HG03103 (cell line): ENCODE measurements around the gene EIF2A.
A peak's percentile ranks its signal among the peaks of the same experiment; 100 is the strongest.
"Not testable (repeated sequence)": the region's sequence is repeated elsewhere in the genome, so short reads cannot be mapped to it uniquely, and the experiment has no call there.

ENCODE experiments used
- ATAC-seq: cut with Tn5 transposase; IDR thresholded peaks from one replicate; pipeline ENCODE4 v1.9.1; 2021; ENCODE audit warnings: low read depth; ENCODE audit not compliant: unreplicated experiment

The EIF2A gene

GRCh38 chr3:150546226-150547044 lies at the start of gene EIF2A, which contains the start of gene SERP1:
TSS of gene EIF2A (plus strand) at chr3:150546787. CDS start at chr3:150546803, 16 bp downstream.
TSS of gene SERP1 (minus strand) at chr3:150546496. CDS start at chr3:150546135, 361 bp downstream.
- peak; percentile 88 for ATAC-seq

- no peak for ATAC-seq
These were observed 48.6 kb upstream of the EIF2A start for GRCh38 chr3:150497956-150498355.

GRCh38 chr3:150500960-150501359 lies 45.6 kb upstream of the EIF2A start:
- ATAC-seq = not testable (repeated sequence)

- ATAC-seq = no peak
These were observed 43.0 kb upstream of the EIF2A start for GRCh38 chr3:150503402-150504099.

- no peak for ATAC-seq
These were observed 42.1 kb upstream of the EIF2A start for GRCh38 chr3:150504483-150504882.

DNA sequence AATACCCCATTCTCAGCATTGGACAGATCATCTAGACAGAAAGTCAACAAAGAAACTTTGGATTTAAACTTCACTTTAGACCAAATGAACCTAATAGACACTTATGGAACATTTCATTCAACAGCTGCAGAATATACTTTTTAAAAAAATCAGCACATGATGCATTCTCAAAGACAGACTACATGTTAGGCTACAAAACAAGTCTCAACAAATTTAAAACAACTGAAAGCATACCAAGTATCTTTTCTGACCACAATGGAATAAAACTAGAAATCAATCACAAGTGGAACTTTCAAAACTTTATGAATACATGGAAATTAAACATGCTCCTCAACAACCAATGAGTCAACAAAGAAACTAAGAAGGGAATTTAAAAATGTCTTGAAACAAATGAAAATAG lies 38.2 kb upstream of the EIF2A start:
- no peak for ATAC-seq

- no peak for ATAC-seq
These were observed 36.8 kb upstream of the EIF2A start for GRCh38 chr3:150509780-150510179.

- ATAC-seq = no peak
These were observed 35.3 kb upstream of the EIF2A start for GRCh38 chr3:150511122-150511821.

DNA sequence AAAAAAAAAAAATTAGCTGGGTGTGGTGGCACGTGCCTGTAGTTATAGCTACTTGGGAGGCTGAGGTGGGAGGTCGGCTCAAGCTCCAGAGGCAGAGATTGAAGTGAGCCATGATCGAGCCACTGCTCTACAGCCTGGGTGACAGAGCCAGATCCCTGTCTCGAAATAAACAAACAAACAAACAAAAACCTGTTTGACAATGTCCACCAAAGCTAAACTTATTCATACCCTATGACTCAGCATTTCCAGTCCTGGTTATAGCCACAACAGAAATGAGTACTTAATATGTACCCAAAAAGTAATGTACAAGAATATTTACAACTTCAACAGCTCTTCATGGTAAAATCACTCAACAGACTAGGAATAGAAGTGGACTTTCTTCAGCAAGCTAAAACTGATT lies 31.4 kb upstream of the EIF2A start:
- no peak for ATAC-seq

DNA sequence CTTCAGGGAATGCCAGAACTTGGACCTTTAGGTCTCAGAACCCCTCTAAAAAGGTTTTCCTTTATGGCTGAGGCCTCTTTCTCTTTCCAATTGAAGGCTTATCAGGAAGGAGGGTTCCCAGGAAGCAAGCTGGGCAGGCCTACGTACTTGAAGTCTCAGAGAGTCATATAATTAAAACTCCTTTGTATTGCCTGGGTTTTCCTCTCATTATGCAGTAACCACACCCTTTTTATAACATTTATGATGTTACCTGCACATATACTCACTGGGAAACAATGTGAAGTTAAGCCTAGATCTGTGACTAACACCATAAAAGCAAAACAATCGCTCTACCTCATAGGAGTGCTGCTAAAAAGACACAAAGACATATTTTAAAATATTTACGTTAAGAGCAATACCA lies 27.6 kb upstream of the EIF2A start:
- no peak for ATAC-seq

DNA sequence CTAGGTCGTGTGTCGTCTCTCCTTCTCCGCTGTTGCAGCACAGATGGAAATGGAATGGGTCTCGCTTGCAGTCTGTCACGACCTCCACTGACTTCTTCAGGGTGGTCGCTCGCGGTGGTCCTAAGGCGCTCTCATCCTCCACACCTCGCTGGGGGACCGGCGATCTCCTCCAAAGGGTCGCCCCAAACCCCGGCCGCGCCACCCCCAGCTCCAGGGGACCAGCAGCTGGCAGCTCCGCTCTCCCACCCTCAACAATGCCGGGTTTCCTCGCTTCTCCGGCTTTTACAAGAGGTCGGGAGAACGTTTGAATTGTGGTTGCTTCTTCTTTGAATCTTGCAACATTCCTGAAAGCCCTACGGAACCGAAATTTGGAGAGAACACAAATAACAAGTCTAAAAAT lies 26.2 kb upstream of the EIF2A start:
- ATAC-seq = no peak

- ATAC-seq = no peak
These were observed 25.1 kb upstream of the EIF2A start for GRCh38 chr3:150521463-150521862.

DNA sequence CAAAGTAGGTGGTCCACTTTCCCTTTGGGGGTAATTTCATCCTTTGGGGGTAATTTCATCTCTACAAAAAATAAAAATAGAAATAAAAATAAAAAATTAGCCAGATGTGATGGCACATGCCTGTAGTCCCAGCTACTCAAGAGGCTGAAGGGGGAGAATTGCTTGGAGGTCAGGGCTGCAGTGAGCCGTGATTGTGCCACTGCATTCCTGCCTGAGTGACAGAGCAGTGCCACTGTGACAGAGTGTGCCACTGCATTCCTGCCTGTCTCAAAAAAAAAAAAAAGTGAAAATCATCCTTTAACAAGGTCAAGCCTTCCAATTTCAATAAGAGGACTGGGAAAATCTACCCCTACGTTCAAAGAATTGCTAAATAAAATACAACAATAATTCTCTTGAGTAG lies 23.0 kb upstream of the EIF2A start:
- ATAC-seq = no peak

GRCh38 chr3:150527464-150528255 lies 18.9 kb upstream of the EIF2A start:
- ATAC-seq = no peak

GRCh38 chr3:150528354-150528797 lies 18.2 kb upstream of the EIF2A start:
- no peak for ATAC-seq

GRCh38 chr3:150531775-150532174 lies 14.8 kb upstream of the EIF2A start:
- no peak for ATAC-seq

GRCh38 chr3:150535204-150535603 lies 11.4 kb upstream of the EIF2A start:
- ATAC-seq = no peak

DNA sequence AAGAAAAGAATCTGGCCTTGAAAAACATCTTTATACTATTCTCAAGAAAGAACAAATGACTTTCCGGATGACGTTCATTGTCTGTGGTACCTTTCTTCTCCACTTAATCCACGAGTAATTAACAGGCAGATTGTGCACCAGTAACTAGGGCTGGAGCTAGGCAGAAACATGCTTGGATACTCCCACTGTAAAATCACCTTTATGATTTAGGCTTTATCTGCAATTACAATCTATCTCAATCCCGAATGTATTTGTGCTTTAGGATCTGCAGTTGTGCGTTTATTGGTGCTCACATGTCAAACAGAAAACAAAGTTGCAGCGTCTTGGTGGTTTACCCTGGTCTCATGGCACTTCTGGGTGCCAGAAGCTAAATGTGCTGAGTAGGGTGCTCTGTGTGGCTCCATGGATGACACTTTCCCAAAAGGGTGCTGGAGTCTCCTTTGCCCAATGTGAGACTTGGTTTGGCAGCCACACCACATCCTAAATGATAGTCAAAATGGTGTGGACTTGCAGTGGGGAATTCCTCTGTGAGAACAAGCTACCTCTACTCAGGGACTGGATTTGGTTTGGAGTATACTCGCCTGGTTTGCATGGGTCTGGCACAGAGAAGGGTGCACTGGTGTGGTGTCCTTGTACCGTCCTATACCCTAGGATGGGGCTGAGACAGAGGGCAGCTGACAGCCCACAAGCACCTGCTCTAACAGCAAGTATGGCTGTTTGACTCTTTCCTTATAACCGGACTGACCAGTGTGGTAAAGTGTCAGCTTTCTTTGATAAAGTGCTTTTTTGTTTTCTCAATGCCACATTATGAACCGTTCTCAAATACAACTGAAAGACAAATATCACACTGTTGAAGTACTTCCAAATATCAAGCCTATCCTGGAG lies 8.0 kb upstream of the EIF2A start:
- no peak for ATAC-seq

GRCh38 chr3:150540297-150540696 lies 6.3 kb upstream of the EIF2A start:
- no peak for ATAC-seq
